GM21515 (cell line): ENCODE data around the gene IPO13.

ENCODE experiments used
- ATAC-seq: cut with Tn5 transposase; IDR thresholded peaks from one replicate; pipeline ENCODE4 v1.9.1; 2021; ENCODE audit not compliant: unreplicated experiment

The IPO13 gene

DNA sequence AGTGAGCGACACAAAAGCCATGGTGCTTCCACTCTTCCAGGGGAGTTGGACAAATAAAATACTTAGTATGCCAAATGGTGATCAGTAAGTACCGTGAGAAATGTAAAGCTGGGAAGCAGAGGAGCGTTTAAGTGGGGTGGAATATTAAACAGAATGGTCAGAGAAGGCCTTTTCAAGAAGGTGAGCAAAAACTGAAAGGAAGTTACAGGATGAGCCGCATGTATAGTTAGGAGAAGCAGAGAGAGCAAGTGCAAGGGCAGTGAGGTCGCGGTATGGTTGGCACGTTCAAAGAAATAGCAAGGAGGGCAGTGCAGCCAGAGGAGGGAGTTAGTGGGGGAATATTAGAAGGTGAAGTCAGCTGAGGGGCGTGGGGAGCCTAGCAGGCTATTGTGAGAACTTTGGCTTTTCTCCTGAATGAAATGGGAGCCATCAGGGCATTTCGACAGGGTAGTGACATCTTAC, 27.3 kb downstream of the IPO13 start:
- no peak for ATAC-seq

DNA sequence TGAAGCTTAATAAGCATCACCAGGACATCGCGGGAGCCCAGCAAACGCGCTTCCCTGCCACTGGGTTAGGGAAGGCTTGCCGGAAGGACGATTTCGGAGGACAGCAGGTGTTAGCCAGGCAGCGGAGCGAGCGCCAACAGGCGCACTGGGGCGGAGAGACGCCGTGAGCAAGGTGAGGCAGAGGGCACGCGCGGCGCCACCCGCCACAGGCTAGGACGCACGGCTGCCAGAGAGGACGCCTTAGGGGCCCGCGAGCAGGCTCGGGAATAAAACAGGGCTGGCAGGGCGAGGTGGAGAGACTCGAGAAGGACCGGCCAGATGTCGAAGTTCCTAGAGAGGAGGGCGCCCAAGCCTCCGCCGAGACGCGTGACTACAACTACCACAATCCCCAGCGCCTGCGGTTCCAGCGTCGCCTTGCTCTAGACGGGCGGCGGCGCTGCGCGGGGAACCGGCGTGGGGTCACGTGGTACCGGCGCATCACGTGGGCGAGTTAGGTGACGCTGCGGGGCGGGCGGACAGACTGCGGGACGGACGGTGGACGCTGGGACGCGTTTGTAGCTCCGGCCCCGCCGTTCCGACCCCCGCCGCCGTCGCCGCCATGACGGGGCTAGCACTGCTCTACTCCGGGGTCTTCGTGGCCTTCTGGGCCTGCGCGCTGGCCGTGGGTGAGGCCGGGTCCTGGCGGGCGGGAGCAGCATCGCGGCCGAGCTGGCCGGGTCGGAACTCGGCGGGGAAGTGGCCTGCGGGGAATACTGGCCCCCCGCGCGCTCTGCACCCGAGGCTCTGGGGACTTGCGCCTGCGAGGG, 27.9 kb downstream of the IPO13 start, which contains the start of gene ATP6V0B:
TSS of gene ATP6V0B (plus strand) at position 518 of the 806 bp plus-strand sequence. CDS start at position 599, 81 bp downstream.
- ATAC-seq, result peak; percentile 58

DNA sequence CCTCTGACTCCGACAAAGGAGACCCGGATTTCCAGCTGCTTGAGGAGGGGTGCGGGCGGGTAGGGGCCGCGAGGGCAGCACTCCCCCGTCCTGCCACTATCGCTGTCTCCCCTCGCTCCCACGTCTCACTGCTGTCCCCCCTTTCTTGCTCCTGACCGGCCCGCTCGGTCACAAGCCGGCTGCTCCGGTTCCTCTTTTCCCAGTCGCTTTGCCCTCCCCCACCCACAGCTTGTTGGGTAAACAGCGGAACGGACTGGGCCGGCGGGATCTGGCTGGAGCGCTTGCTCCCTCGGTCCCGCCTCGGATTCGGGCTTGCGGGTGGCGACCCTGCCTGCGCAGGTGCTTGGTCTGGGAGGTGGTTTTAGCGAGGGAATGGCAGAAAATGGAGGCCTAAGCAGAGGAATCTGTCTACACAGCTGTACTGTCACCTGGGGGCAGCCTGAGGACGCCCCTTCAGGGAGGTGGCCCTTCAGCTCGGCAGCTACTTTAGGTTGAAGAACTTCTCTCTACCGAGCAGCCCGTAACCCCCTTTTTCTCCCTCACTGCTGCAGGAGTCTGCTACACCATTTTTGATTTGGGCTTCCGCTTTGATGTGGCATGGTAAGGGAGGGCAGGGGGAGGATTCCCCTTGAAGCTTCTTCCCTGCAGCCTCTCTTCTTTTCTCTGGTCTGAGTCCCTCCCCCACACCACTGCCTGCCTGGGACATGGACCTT, 28.7 kb downstream of the IPO13 start:
- peak; percentile 2 for ATAC-seq

DNA sequence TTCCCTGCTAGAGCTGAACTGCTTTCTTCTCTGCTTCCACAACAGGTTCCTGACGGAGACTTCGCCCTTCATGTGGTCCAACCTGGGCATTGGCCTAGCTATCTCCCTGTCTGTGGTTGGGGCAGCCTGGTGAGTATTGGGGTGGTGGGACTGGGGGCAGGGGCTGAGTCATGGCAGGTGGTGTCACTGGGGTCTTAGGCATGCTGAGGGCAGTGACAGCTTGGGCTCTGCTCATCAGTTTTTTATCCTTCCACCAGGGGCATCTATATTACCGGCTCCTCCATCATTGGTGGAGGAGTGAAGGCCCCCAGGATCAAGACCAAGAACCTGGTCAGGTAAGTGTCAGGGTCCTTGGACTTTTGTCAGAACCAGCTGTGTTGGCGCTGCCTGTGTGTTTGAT, 29.3 kb downstream of the IPO13 start:
- ATAC-seq, result no peak

DNA sequence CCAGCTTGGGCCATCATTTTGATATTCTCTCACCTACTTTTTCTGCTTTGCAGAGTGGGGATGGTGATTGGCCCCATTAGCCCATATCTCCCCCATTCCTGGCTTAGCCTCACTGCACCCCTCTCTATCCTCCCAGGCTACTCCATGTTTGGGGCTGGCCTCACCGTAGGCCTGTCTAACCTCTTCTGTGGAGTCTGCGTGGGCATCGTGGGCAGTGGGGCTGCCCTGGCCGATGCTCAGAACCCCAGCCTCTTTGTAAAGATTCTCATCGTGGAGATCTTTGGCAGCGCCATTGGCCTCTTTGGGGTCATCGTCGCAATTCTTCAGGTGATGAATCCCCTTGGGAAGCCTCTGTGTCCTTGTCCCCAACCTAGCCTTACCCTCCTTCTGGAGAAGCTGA, 30.1 kb downstream of the IPO13 start:
- ATAC-seq, result no peak

DNA sequence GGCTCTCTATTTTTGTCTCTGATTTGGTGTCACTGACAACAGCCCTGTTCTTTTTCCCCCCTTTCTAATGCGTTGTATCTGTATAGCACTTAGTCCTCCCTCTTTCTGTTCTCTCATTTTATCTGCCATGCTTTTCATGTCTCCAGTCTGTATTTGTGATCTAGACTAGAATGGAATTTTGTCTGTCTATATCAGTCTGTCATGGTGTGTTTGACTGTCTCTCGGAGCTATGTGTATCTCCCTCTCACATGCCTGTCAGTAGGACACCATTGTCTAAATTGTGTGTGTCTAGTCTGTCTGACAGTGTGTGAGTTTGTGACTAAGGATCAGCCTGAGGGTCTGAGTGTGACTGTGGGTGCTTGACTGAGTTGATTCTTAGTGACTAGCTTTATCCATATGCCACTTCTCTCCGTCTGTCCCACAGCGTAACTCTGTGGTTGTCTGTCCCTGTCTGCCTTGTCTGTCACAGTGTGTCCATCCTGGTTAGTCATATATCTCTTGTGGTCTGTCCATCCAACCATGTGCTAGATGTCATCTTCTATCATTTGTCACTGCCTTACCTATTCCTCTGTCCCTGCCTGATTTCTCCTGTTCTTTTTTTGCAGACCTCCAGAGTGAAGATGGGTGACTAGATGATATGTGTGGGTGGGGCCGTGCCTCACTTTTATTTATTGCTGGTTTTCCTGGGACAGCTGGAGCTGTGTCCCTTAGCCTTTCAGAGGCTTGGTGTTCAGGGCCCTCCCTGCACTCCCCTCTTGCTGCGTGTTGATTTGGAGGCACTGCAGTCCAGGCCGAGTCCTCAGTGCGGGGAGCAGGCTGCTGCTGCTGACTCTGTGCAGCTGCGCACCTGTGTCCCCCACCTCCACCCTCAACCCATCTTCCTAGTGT, 30.9 kb downstream of the IPO13 start:
- no peak for ATAC-seq

DNA sequence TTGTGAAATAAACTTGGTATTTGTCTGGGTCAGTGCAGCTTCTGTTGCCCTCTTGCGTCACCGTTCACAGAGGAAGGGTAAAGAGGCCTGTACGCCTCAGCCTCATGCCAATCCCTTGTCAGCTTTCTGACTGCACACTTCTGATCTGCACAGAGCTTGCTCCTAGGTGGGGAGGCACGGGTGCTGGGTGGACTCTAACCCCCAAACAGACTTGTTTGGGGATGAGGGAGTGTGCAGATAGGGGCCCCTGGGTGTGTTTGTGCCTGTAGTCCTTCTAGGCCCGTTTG, 31.5 kb downstream of the IPO13 start:
- no peak for ATAC-seq

DNA sequence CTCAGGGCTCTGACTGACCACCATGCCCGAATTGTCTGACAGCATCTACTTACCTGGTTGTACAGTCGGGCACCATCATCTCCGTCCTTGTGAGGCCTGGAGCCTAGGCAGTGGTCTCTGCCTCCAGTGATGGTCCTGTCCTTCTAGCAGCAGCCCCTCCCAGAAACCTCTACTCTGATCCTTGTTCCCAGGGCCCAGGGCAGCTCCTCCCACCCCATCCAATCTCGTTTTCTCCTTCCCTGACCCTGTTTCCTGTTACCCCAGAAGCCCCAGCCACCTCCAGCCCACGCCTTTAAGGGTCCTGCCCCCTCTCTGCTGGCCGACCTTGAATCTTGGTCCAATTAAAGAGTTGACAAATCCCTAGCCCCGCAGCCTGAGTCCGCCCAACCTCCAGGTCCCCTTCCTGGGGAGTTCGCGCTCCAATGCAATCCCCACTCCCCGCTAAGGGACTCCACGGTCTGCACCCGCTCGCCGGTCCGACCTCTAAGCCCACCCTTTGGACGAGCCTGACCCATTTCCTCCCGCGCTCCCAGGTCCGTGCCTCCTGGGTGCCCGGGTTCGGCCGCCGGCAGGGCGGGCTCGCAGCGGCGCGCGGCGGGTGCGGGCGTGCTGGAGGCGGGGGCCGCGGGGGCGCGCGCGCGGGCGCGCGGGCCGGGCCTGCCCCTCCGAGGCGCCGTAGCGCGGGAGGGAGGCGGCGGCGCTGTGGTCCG, 32.0 kb downstream of the IPO13 start, which contains the start of gene B4GALT2:
TSS of gene B4GALT2 (plus strand) at position 660 of the 710 bp plus-strand sequence. CDS start 1,951 bp downstream, outside the sequence.
- no peak for ATAC-seq

DNA sequence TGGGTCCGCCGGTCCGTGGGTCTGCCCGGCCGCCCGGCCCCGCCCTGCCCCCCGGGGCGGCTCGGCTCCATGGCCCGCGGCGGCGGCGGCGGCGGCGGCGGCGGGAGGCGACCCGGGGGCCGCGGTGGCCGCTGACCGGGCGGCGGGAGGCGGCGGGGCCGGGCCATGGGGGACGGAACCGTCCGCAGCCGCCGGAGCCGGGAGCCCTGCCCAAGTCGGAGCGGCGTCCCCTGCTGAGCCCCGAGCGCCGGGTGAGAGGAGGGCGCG, 32.4 kb downstream of the IPO13 start:
- no peak for ATAC-seq

DNA sequence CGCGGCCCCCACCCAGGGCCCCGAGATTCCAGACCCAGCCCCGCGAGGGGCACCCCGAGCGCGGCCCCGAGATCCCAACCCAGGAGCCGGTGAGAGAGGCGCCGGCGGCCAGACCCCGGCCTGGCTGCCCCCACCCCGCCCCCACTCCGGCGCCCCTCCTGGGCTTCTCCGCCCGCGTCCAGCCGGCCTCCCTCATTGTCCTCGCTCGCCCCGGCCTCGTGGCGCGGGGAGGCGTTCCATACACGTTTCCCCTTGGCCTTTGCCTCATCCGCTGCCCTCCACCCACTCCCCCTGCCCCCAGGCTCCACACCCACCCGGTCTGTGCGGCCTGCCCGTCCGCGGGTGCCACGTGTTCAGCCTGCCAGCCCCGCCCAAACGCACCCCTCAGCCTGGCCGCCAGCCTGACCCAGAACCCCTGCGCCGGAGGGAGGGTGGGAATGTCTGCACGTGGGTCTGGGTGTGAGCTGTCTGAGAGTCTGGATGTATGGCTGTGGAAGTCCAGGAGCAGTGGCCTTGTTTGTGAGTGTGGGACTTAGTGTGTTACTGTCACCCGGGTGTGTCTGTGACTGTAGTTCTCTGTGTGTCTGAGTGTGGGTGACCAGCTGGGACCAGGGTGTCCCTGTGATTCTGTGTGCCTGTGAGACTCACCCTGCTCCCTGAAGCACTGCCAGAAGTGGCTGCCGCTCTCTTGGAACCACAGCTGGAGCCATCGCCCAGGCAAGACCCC, 32.9 kb downstream of the IPO13 start:
- no peak for ATAC-seq

DNA sequence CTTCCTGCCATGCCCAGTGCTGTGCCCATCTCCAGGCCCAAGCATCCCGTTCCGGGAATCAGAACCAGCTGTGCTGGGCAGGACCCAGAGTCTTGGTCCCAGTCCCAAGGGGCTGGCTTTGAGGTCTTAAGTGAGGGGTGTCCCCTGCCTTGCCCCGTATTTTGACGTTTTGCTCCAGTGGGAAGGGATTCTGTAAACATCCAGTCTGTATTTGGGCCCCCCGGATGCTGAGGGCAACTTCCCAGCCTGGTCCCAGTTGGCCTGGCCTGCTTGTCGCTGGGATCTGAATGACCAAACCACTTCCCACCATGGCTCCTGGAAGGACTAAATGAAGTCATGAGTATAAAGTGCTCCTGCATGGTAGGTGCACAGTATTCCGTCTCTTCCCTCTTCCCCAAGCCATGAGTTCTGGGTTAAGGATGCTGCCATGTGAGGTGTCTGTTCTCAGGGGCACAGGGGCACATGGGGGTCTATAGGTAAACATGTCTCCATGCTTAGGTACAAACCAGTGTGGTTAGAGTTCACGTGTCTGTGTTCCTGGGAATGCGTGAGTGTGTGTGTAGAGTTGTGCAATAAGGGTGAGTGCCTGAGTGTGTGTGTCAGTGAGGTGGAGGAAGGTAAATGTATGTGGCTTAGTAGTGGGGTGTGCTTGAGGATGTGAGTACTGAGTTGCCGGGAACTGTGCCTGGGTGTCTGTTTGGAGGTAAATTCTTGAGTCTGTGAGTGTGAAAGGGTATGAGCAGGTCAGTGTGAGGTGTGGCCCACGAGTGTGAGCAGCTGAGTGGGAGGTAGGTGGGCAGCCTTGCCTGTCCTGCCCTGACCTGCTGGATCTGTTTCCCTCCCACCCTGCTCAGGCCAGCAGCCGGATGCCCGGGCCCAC, 33.7 kb downstream of the IPO13 start:
- ATAC-seq, result no peak

DNA sequence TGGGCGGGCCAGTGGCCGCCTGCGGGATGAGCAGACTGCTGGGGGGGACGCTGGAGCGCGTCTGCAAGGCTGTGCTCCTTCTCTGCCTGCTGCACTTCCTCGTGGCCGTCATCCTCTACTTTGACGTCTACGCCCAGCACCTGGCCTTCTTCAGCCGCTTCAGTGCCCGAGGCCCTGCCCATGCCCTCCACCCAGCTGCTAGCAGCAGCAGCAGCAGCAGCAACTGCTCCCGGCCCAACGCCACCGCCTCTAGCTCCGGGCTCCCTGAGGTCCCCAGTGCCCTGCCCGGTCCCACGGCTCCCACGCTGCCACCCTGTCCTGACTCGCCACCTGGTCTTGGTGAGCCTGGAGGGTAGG, 34.4 kb downstream of the IPO13 start:
- no peak for ATAC-seq

DNA sequence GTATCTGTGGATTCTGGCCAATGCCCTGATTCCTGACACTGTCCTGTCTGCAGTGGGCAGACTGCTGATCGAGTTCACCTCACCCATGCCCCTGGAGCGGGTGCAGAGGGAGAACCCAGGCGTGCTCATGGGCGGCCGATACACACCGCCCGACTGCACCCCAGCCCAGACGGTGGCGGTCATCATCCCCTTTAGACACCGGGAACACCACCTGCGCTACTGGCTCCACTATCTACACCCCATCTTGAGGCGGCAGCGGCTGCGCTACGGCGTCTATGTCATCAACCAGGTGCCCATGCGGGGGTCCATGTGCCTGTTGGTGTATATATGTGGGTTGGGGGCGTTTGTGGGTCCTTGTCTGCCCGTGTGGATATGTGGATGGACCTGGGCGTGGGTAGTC, 34.9 kb downstream of the IPO13 start:
- no peak for ATAC-seq

DNA sequence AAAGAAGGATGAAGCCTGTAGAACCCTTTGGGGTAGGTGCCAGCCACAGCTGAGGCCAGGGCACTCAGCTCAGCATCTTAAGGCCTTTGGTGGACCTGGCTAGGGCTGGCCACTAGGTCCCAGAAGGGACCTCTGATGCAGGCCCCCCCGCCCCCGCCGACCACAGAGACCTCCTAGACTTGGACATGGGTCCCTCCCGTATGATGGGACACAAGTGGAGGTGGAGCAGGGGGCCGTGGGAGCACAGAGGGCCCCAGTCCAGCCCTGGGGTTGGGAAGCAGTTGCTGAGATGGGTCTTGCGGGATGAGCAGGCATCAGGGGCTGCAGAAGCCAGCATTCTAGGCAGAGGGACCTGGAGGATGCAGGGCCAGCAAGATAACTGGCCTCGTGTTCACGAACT, 35.5 kb downstream of the IPO13 start:
- no peak for ATAC-seq

DNA sequence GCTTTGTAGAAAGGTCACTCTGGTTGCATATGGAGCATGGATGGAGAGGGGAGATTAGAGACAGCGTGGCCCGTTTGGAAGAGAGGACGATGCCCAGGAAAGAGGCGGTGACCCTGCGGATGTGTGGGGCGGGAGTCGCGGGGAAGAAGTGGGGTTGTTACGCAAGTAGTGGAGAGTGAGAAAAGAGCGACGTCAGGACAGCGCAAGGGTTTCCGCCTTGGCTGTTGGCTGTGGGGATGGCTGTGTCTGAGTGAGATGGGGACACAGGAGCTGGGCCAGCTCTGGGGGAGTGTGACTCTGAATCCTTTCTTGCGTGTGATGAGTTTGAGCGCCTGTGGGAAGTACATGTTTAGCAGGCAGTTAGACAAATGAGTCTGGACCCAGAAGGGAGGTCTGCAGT, 36.1 kb downstream of the IPO13 start:
- no peak for ATAC-seq

DNA sequence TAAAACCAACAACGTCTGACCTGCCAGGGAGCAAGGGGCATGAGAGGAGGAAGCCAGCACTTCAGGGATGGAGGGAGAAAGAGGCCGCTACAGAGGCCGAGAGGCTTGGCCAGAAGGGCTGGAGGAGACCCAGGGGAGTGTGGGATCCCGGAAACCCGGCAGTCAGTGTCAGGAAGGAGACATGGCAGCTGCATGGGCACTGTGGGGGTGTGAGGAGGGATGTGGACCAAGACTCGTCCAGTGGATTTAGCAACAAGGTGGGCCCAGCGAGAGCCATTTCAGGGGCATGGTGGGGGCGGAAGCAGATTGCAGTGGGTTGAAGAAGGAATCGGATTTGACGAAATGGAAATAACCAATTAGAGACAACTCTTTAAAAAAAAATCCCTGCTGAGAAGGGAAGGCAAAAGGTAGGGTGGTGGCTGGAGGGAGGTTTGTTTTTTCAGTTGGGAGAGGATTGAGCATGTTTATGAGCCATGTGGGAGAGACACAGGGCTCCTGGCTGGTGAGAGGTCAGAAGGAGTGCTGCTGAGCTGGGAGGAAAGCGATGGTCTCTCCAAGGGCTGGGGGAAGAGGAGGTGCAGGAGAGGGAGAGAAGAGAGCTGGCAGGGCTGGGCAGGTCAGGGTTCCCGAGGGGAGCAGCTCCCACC, 36.6 kb downstream of the IPO13 start:
- no peak for ATAC-seq

DNA sequence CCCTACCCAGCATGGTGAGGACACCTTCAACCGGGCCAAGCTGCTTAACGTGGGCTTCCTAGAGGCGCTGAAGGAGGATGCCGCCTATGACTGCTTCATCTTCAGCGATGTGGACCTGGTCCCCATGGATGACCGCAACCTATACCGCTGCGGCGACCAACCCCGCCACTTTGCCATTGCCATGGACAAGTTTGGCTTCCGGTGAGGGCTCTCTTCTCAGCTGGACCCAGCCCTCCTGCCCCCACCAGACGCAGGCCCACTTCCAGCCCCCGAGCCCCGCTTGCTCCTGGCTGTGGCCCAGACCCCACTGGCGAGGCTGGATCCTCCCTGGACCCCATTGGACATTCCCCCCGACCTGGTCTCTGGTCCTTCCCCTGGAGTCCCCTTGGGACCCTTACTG, 38.1 kb downstream of the IPO13 start:
- no peak for ATAC-seq

DNA sequence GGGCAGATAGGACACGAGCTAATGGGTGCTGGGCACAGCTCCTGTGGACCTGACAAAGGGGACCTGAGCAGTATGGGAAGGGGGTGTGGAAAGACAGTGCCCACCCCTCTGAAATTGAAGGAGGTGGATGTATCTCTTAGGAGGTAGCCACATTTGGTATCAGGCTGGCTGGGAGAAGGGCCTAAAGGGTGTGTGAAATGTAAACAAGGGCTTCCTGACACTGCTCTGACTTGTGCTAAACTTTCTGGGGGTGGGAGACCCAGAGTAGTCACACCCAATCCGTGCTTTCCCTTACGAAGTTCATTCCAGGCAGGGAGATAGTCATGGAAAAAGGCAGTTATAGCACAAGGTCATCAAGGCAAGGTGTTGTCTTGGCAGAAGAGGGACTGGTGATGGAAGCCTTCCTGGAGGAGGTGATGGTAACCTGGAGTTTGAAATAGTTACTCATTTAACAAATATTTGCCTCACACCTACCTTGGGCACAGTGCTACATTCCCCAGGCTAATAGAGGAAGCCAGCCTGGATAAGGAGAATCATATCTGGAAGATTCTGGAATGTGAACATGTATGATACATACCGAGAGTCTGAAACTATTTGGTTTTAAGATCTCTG, 39.3 kb downstream of the IPO13 start:
- ATAC-seq, result no peak

DNA sequence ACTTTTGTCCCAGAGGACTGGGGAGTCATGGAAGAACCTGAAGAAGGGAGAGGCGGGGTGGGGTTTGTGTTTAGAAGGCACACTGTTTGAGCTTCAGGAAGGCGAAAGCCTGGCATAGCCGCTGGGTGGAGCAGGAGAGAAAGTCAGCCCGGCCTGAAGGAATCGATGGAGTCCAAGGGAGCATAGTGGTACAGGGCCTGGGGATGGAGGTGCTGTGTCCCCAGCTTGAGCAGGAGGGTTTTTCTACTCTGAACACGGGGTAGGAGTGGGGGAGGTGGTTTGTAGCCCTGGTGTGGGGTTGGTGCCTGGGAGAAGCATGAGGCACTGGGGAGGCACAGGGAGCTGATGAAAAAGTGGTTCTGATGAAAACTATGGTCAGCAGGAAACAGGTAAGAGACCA, 40.0 kb downstream of the IPO13 start:
- ATAC-seq, result no peak
